Breast epithelium (tissue), 4 donors: ENCODE data around the gene KCNMB2. TPM values are rescaled to one million over a fixed set of nuclear protein-coding genes. Genes with fewer than 3 reads are reported as not detected.

Source experiments
- DNase-seq, 2 donors: peaks; one replicate each; pipeline ENCODE4 v3.0.0-alpha.2; 2019; ENCODE audit warnings: low spot score in 2 of 2
- H3K27ac ChIP-seq, 2 donors: fragments of 200-600 bp; sonication (generic) in 1 of 2; one replicate each; pipeline ENCODE4 v1.5.1; 2016 to 2019; ENCODE audit warnings: mild to moderate bottlenecking in 1 of 2
- H3K27me3 ChIP-seq, 2 donors: fragments of 200-600 bp; sonication (generic) in 1 of 2; one replicate each; pipeline versions ENCODE4 v1.5.1 to v1.6.0; 2017 to 2019; ENCODE audit warnings: control low read depth in 1 of 2, mild to moderate bottlenecking in 1 of 2
- H3K36me3 ChIP-seq: fragments of 200-600 bp; one replicate; pipeline ENCODE4 v1.5.1; 2019
- H3K4me1 ChIP-seq, 2 donors: fragments of 200-600 bp; sonication (generic); one replicate each; pipeline ENCODE4 v1.5.1; 2016 to 2019; ENCODE audit warnings: control low read depth in 1 of 2
- H3K4me3 ChIP-seq, 3 donors: fragments of 200-600 bp; sonication (generic); 1 replicate in 2 of 3; 2 replicates in 1 of 3; pipeline ENCODE4 v1.5.1; 2016 to 2019; ENCODE audit warnings: mild to moderate bottlenecking in 3 of 3, moderate library complexity in 2 of 3
- H3K9me3 ChIP-seq, 2 donors: fragments of 200-600 bp; sonication (generic) in 1 of 2; one replicate each; pipeline ENCODE4 v1.5.1; 2016 to 2019; ENCODE audit warnings: control low read depth in 1 of 2
- CTCF ChIP-seq, 3 donors: fragments of 450-650 bp; IDR thresholded peaks; one replicate each; pipeline ENCODE4 v1.5.1; 2016 to 2017; ENCODE audit warnings: antibody characterized with exemption in 3 of 3, mild to moderate bottlenecking in 3 of 3, moderate library complexity in 3 of 3
- POLR2A ChIP-seq: fragments of 450-650 bp; IDR thresholded peaks from one replicate; pipeline ENCODE4 v1.6.1; 2016; ENCODE audit warnings: antibody characterized with exemption, mild to moderate bottlenecking, moderate library complexity
- POLR2AphosphoS5 ChIP-seq, 3 donors: sonication (generic); formaldehyde crosslinking; IDR thresholded peaks; one replicate each; pipeline ENCODE4 v1.6.1; 2017; ENCODE audit warnings: antibody characterized with exemption in 3 of 3
- intact Hi-C: fragments of 100-400 bp; cut with DNase I; formaldehyde crosslinking; loops from one replicate; pipeline ENCODE4 v1.15.1; 2023; ENCODE audit warnings: low total_unique reads
- total RNA-seq, 3 donors: library from RNA; depleted of rRNA; stranded (reverse); fragments of >200 nt; gene quantifications; one replicate each; pipeline ENCODE4 v1.1.0, GENCODE V29; 2016

Gene KCNMB2
- total RNA-seq, 3 donors from 2014 or later = 0.59 TPM; not detected in 2

- TF ChIP-seq CTCF (IDR thresholded peaks at IDR 0.05) = no peak
- no peak for TF ChIP-seq POLR2A
- H3K4me1 ChIP-seq = no peaks in the 10 kb centered on the region
- no peaks in the 10 kb centered on the region for H3K27me3 ChIP-seq
- H3K27ac ChIP-seq = no peak overlapping the region
- H3K36me3 ChIP-seq = no peaks in the 10 kb centered on the region
- no peak for DNase-seq
- no peak overlapping the region for H3K4me3 ChIP-seq
- intact Hi-C loops = no loop called here
- H3K9me3 ChIP-seq = no peaks in the 10 kb centered on the region
These were observed 24.5 kb downstream of the KCNMB2 start for GRCh38 chr3:178560759-178561158.

GRCh38 chr3:178561239-178561638 is 25.0 kb downstream of the KCNMB2 start:
- no peaks in the 10 kb centered on the region for H3K4me1 ChIP-seq
- no peak for TF ChIP-seq CTCF (IDR thresholded peaks at IDR 0.05)
- TF ChIP-seq POLR2AphosphoS5 (IDR thresholded peaks at IDR 0.05) = no peak
- TF ChIP-seq POLR2A = no peak
- no peak overlapping the region for H3K27ac ChIP-seq
- intact Hi-C loops = no loop called here
- DNase-seq = no peak
- no peak overlapping the region for H3K4me3 ChIP-seq
- H3K27me3 ChIP-seq = no peaks in the 10 kb centered on the region
- H3K9me3 ChIP-seq = no peaks in the 10 kb centered on the region
- no peaks in the 10 kb centered on the region for H3K36me3 ChIP-seq

GRCh38 chr3:178562143-178562946 is 26.1 kb downstream of the KCNMB2 start:
- H3K4me3 ChIP-seq = no peak overlapping the region
- H3K27me3 ChIP-seq = no peaks in the 10 kb centered on the region
- H3K27ac ChIP-seq = no peak overlapping the region
- H3K9me3 ChIP-seq = no peaks in the 10 kb centered on the region
- no peak for DNase-seq
- no peaks in the 10 kb centered on the region for H3K4me1 ChIP-seq
- TF ChIP-seq CTCF (IDR thresholded peaks at IDR 0.05) (no peak), POLR2A (no peak), POLR2AphosphoS5 (IDR thresholded peaks at IDR 0.05) (no peak)
- no peaks in the 10 kb centered on the region for H3K36me3 ChIP-seq
- intact Hi-C loops = no loop called here

GRCh38 chr3:178562947-178563232 is 26.7 kb downstream of the KCNMB2 start:
- no peaks in the 10 kb centered on the region for H3K4me1 ChIP-seq
- no peak overlapping the region for H3K4me3 ChIP-seq
- H3K9me3 ChIP-seq = no peaks in the 10 kb centered on the region
- H3K27me3 ChIP-seq = no peaks in the 10 kb centered on the region
- intact Hi-C loops = no loop called here
- no peak overlapping the region for H3K27ac ChIP-seq
- no peaks in the 10 kb centered on the region for H3K36me3 ChIP-seq
- TF ChIP-seq POLR2A = no peak
- no peak for TF ChIP-seq CTCF (IDR thresholded peaks at IDR 0.05)
- no peak for TF ChIP-seq POLR2AphosphoS5 (IDR thresholded peaks at IDR 0.05)
- DNase-seq = no peak

GRCh38 chr3:178567611-178568010 is 31.4 kb downstream of the KCNMB2 start:
- intact Hi-C loops = no loop called here
- Histone ChIP-seq H3K27ac (no peak overlapping the region), H3K27me3 (no peaks in the 10 kb centered on the region), H3K4me1 (no peaks in the 10 kb centered on the region), H3K4me3 (no peak overlapping the region), H3K9me3 (no peaks in the 10 kb centered on the region), H3K36me3 (no peaks in the 10 kb centered on the region)
- DNase-seq = no peak
- TF ChIP-seq CTCF (IDR thresholded peaks at IDR 0.05) (no peak), POLR2A (no peak), POLR2AphosphoS5 (IDR thresholded peaks at IDR 0.05) (no peak)
